HEK293 (cell line): Measurements from ENCODE around the gene UMAD1.

Experiments
- CTCF ChIA-PET: fragments of 350-600 bp; formaldehyde crosslinking; extraction: SDS; loops from one replicate; lab custom pipeline; 2021; ENCODE audit warnings: antibody characterized with exemption; lab: Yijun Ruan, JAX
- POLR2A ChIA-PET: fragments of 300-600 bp; formaldehyde crosslinking; extraction: SDS; loops from one replicate; lab custom pipeline; 2020; ENCODE audit warnings: antibody characterized with exemption, inconsistent platforms; lab: Yijun Ruan, JAX
- H3K27ac ChIP-seq: fragments of 200-500 bp; sonication (Bioruptor generic); 2 replicates; pipeline ENCODE4 v1.5.1; 2014; ENCODE audit warnings: low read depth, low read length, control low read depth, inconsistent platforms; ENCODE audit errors: extremely low read depth
- H3K36me3 ChIP-seq, 2 experiments: fragments of 200-500 bp in 1 of 2; sonication (Bioruptor generic) in 1 of 2; 1 replicate in 1 of 2; 2 replicates in 1 of 2; pipeline ENCODE4 v1.5.1; 2014 to 2017; ENCODE audit warnings: inconsistent platforms in 2 of 2, low read length in 2 of 2; ENCODE audit not compliant: control insufficient read depth in 2 of 2, insufficient read depth in 1 of 2
- H3K4me1 ChIP-seq: fragments of 200-500 bp; sonication (Bioruptor generic); 2 replicates; pipeline ENCODE4 v1.5.1; 2014; ENCODE audit warnings: mild to moderate bottlenecking, low read length, inconsistent platforms; ENCODE audit not compliant: control insufficient read depth, insufficient read depth
- H3K4me3 ChIP-seq: 2 replicates; pipeline ENCODE4 v1.5.1; 2011; ENCODE audit warnings: low read depth, mild to moderate bottlenecking, control low read depth, low read length, moderate library complexity
- H3K9me3 ChIP-seq: fragments of 200-500 bp; sonication (Bioruptor generic); 2 replicates; pipeline ENCODE4 v1.5.1; 2014; ENCODE audit warnings: low read depth, low read length, inconsistent platforms; ENCODE audit not compliant: control insufficient read depth, insufficient read depth
- GLI2 ChIP-seq: fragments of 450-650 bp; formaldehyde crosslinking; IDR thresholded peaks from 2 replicates; pipeline ENCODE4; 2017; ENCODE audit warnings: missing biosample characterization, missing genetic modification characterization, low read depth, borderline replicate concordance
- IKZF3 ChIP-seq: fragments of 450-650 bp; IDR thresholded peaks from 2 replicates; pipeline ENCODE4 v1.5.0; 2018; ENCODE audit warnings: missing biosample characterization, mild to moderate bottlenecking, missing genetic modification characterization, moderate library complexity
- KLF16 ChIP-seq: fragments of 450-650 bp; formaldehyde crosslinking; IDR thresholded peaks from 2 replicates; pipeline ENCODE4 v1.5.1; 2017; ENCODE audit warnings: missing biosample characterization, missing genetic modification characterization
- PRDM1 ChIP-seq: fragments of 450-650 bp; formaldehyde crosslinking; IDR thresholded peaks from 2 replicates; pipeline ENCODE4; 2016; ENCODE audit warnings: missing biosample characterization, missing genetic modification characterization
- RBAK ChIP-seq: fragments of 450-650 bp; formaldehyde crosslinking; IDR thresholded peaks from 2 replicates; pipeline ENCODE4 v1.5.1; 2016; ENCODE audit warnings: missing biosample characterization, missing genetic modification characterization
- ZNF2 ChIP-seq: fragments of 450-650 bp; formaldehyde crosslinking; IDR thresholded peaks from 2 replicates; pipeline ENCODE4 v1.5.1; 2016; ENCODE audit warnings: missing biosample characterization, missing genetic modification characterization
- ZNF335 ChIP-seq: fragments of 450-650 bp; formaldehyde crosslinking; conservative IDR thresholded peaks from 2 replicates; pipeline ENCODE4 v1.5.1; 2016; ENCODE audit warnings: missing biosample characterization, missing genetic modification characterization
- ZNF514 ChIP-seq: fragments of 450-650 bp; formaldehyde crosslinking; IDR thresholded peaks from 2 replicates; pipeline ENCODE4 v1.5.1; 2016; ENCODE audit warnings: missing biosample characterization, missing genetic modification characterization
- ZNF571 ChIP-seq: fragments of 450-650 bp; formaldehyde crosslinking; IDR thresholded peaks from 2 replicates; pipeline ENCODE4 v1.5.0; 2017; ENCODE audit warnings: missing biosample characterization, missing genetic modification characterization
- ZXDB ChIP-seq: fragments of 450-650 bp; formaldehyde crosslinking; IDR thresholded peaks from 2 replicates; pipeline ENCODE4 v1.5.1; 2016; ENCODE audit warnings: missing biosample characterization, missing genetic modification characterization
- TF ChIP-seq, protein P1 (sequence below): fragments of 450-650 bp; formaldehyde crosslinking; IDR thresholded peaks from 2 replicates; pipeline ENCODE4 v1.5.1; 2016; ENCODE audit warnings: missing biosample characterization, missing genetic modification characterization
- TF ChIP-seq, protein P2 (sequence below): fragments of 450-650 bp; formaldehyde crosslinking; IDR thresholded peaks from 2 replicates; pipeline ENCODE4 v1.5.1; 2016; ENCODE audit warnings: missing biosample characterization, missing genetic modification characterization
- TF ChIP-seq, protein P3 (sequence below): fragments of 450-650 bp; formaldehyde crosslinking; IDR thresholded peaks from 2 replicates; pipeline ENCODE4 v1.5.1; 2016; ENCODE audit warnings: missing biosample characterization, missing genetic modification characterization
- TF ChIP-seq, protein P4 (sequence below): fragments of 450-650 bp; formaldehyde crosslinking; IDR thresholded peaks from 2 replicates; pipeline ENCODE4 v1.5.1; 2016; ENCODE audit warnings: missing biosample characterization, missing genetic modification characterization
- TF ChIP-seq, protein P5 (sequence below): fragments of 450-650 bp; formaldehyde crosslinking; IDR thresholded peaks from 2 replicates; pipeline ENCODE4 v1.5.1; 2017; ENCODE audit warnings: missing biosample characterization, missing genetic modification characterization

Gene UMAD1

DNA sequence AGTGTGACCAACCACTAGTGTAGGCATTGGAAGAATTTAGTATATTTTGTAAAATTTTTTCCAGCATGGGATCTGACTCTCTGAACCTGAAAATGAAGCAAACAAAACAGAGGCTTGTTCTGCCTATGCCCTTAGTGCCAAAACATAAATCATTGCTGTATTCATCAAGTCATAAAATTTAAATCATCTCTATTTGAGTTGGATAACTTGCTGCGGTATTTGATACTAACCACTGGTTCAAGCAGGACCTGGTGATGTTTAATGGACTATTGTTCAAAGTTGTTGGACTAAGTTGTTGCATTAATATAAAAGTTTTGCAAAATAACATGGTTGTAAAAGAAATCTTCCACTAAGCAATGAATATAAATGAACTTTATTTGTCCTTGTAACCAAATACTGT lies 97.6 kb downstream of the UMAD1 start (continued):
- TF ChIP-seq, protein P1, sequence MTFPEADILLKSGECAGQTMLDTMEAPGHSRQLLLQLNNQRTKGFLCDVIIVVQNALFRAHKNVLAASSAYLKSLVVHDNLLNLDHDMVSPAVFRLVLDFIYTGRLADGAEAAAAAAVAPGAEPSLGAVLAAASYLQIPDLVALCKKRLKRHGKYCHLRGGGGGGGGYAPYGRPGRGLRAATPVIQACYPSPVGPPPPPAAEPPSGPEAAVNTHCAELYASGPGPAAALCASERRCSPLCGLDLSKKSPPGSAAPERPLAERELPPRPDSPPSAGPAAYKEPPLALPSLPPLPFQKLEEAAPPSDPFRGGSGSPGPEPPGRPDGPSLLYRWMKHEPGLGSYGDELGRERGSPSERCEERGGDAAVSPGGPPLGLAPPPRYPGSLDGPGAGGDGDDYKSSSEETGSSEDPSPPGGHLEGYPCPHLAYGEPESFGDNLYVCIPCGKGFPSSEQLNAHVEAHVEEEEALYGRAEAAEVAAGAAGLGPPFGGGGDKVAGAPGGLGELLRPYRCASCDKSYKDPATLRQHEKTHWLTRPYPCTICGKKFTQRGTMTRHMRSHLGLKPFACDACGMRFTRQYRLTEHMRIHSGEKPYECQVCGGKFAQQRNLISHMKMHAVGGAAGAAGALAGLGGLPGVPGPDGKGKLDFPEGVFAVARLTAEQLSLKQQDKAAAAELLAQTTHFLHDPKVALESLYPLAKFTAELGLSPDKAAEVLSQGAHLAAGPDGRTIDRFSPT (tag by site-specific recombination): no peak
- TF ChIP-seq IKZF3 (0 out of 2 replicates have a peak, but pooled peaks have one; percentile 36), ZNF2 (tag by site-specific recombination) (no peak)
- TF ChIP-seq, protein P2, sequence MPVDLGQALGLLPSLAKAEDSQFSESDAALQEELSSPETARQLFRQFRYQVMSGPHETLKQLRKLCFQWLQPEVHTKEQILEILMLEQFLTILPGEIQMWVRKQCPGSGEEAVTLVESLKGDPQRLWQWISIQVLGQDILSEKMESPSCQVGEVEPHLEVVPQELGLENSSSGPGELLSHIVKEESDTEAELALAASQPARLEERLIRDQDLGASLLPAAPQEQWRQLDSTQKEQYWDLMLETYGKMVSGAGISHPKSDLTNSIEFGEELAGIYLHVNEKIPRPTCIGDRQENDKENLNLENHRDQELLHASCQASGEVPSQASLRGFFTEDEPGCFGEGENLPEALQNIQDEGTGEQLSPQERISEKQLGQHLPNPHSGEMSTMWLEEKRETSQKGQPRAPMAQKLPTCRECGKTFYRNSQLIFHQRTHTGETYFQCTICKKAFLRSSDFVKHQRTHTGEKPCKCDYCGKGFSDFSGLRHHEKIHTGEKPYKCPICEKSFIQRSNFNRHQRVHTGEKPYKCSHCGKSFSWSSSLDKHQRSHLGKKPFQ (tag by site-specific recombination): no peak

DNA sequence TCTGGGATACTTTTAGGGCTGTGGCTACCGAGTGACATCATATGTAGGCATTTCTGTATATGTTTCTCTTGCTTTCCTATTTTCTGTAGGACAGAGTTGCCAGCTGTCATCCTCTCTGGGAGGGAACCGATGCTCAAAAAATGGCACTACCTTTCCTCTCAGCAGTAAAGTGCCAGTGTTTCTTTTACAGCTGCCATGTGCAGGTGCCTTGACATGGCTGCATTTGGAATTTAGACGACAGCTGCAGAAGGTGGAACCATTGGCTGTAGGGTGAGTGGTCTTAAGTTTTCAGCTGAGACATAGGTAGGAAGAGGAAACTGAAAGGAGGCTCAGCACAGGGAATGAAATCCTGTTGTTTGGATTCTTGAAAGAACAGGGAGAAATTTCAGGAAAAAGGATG lies 98.1 kb downstream of the UMAD1 start:
- TF ChIP-seq ZXDB (tag by site-specific recombination): no peak
- TF ChIP-seq ZNF571 (tag by site-specific recombination): no peak
- TF ChIP-seq, protein P3, sequence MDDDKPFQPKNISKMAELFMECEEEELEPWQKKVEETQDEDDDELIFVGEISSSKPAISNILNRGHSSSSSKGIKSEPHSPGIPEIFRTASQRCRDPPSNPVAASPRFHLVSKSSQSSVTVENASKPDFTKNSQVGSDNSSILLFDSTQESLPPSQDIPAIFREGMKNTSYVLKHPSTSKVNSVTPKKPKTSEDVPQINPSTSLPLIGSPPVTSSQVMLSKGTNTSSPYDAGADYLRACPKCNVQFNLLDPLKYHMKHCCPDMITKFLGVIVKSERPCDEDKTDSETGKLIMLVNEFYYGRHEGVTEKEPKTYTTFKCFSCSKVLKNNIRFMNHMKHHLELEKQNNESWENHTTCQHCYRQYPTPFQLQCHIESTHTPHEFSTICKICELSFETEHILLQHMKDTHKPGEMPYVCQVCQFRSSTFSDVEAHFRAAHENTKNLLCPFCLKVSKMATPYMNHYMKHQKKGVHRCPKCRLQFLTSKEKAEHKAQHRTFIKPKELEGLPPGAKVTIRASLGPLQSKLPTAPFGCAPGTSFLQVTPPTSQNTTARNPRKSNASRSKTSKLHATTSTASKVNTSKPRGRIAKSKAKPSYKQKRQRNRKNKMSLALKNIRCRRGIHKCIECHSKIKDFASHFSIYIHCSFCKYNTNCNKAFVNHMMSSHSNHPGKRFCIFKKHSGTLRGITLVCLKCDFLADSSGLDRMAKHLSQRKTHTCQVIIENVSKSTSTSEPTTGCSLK (tag by site-specific recombination): no peak
- TF ChIP-seq ZNF335: peak; percentile 44; the same call in 1 of the 2 replicates
- TF ChIP-seq ZNF514 (tag by site-specific recombination): no peak
- TF ChIP-seq RBAK (tag by site-specific recombination): no peak
- 0 out of 2 replicates have a peak, but pooled peaks have one; percentile 19 for TF ChIP-seq PRDM1 (tag by site-specific recombination)
- no peak for TF ChIP-seq GLI2 (tag by site-specific recombination)
- TF ChIP-seq KLF16 (tag by site-specific recombination): no peak
- Histone ChIP-seq H3K36me3 (no peaks in the 10 kb centered on the region), H3K4me1 (peaks cover 24% of the 10 kb centered on the region), H3K9me3 (no peaks in the 10 kb centered on the region), H3K4me3 (no peak overlapping the region), H3K27ac (no peak overlapping the region)
- ChIA-PET CTCF (interaction anchor here (0.7 to 1.7 kb wide), 4 partner anchors 42 to 557 kb away, joined by 3 to 7 read pairs (median 3); no protein-coding TSS in a partner anchor), POLR2A (no interaction called here)

DNA sequence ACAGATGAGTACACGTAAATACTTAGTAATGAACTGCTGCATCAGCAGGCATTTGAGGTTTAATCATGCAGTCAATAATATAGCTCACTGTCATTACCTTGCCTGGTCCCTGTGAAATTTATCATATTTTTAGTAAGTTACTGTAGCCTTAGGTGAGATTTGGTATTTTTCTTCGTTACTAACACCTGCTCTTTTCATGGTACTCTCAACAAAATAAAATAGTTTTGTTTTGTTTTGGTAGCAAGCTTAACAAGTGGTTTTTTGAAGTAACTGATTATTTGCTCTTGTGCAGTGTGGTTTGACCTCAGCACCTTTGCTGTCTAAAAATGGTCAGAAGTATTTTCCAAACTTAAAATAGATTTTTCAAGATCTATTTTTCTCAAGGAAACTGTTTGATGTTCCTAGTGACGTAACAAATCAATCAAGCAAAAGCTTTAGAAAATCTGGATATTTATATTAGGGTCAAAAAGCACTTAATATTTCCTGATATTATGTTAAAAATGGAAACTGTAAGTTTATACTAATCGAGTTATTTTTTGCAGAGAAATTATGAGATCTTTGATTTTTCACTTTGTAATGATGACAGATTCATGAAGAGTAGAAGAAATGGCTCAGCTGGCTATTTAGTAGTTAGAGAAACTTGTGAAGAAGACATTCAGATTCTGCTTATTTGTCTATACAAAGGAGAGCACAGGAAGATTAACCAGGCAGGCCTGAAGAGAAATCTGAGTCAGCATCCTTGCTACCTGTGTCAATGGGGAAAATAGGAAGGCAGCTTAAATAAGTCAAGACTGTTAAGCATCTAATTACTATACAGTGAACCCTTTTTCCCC lies 98.9 kb downstream of the UMAD1 start:
- H3K27ac ChIP-seq: no peak overlapping the region
- CTCF ChIA-PET: interaction anchor here (0.7 to 1.7 kb wide), 4 partner anchors 23 to 130 kb away, joined by 3 to 7 read pairs (median 4); no protein-coding TSS in a partner anchor
- no peaks in the 10 kb centered on the region for H3K36me3 ChIP-seq
- no peaks in the 10 kb centered on the region for H3K9me3 ChIP-seq
- TF ChIP-seq, protein P4, sequence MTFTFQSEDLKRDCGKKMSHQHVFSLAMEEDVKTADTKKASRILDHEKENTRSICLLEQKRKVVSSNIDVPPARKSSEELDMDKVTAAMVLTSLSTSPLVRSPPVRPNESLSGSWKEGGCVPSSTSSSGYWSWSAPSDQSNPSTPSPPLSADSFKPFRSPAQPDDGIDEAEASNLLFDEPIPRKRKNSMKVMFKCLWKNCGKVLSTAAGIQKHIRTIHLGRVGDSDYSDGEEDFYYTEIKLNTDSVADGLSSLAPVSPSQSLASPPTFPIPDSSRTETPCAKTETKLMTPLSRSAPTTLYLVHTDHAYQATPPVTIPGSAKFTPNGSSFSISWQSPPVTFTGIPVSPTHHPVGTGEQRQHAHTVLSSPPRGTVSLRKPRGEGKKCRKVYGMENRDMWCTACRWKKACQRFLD: no peak
- TF ChIP-seq, protein P5, sequence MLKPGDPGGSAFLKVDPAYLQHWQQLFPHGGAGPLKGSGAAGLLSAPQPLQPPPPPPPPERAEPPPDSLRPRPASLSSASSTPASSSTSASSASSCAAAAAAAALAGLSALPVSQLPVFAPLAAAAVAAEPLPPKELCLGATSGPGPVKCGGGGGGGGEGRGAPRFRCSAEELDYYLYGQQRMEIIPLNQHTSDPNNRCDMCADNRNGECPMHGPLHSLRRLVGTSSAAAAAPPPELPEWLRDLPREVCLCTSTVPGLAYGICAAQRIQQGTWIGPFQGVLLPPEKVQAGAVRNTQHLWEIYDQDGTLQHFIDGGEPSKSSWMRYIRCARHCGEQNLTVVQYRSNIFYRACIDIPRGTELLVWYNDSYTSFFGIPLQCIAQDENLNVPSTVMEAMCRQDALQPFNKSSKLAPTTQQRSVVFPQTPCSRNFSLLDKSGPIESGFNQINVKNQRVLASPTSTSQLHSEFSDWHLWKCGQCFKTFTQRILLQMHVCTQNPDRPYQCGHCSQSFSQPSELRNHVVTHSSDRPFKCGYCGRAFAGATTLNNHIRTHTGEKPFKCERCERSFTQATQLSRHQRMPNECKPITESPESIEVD (tag by site-specific recombination): peak; percentile 51
- peaks cover 24% of the 10 kb centered on the region for H3K4me1 ChIP-seq
- no peak overlapping the region for H3K4me3 ChIP-seq
- POLR2A ChIA-PET: no interaction called here
